ENCODE measurements around the gene DMD.
"Not testable (repeated sequence)": the region's sequence is repeated elsewhere in the genome, so short reads cannot be mapped to it uniquely, and the experiment has no call there.

DMD gene

GRCh38 chrX:33149580-33149979, 61.8 kb downstream of the DMD start:
- no peak for DNase-seq

- no peak for DNase-seq
Observed at GRCh38 chrX:33149085-33149484, 62.3 kb downstream of the DMD start.

- DNase-seq: no peak
Observed at GRCh38 chrX:33142331-33142730, 69.0 kb downstream of the DMD start.

- no peak for DNase-seq
Observed at GRCh38 chrX:33138677-33139249, 72.6 kb downstream of the DMD start.

GRCh38 chrX:33134164-33134563, 77.2 kb downstream of the DMD start:
- no peak for DNase-seq

- DNase-seq: no peak
Observed at GRCh38 chrX:33133320-33133719, 78.0 kb downstream of the DMD start.

GRCh38 chrX:33132569-33132968, 78.8 kb downstream of the DMD start:
- no peak for DNase-seq

- DNase-seq: no peak
Observed at GRCh38 chrX:33129607-33130006, 81.7 kb downstream of the DMD start.

- DNase-seq: no peak
Observed at GRCh38 chrX:33128048-33128805, 83.1 kb downstream of the DMD start.

GRCh38 chrX:33126469-33126868, 84.9 kb downstream of the DMD start:
- DNase-seq: no peak

GRCh38 chrX:33109858-33110257, 101.5 kb downstream of the DMD start:
- no peak for DNase-seq

GRCh38 chrX:33106737-33107136, 104.6 kb downstream of the DMD start:
- no peak for DNase-seq

GRCh38 chrX:33095079-33095478, 116.3 kb downstream of the DMD start:
- no peak for DNase-seq

GRCh38 chrX:33087411-33087810, 123.9 kb downstream of the DMD start:
- DNase-seq: no peak

GRCh38 chrX:33086886-33087285, 124.5 kb downstream of the DMD start:
- DNase-seq: no peak

GRCh38 chrX:33082371-33082770, 129.0 kb downstream of the DMD start:
- DNase-seq: no peak

GRCh38 chrX:33078273-33078672, 133.1 kb downstream of the DMD start:
- DNase-seq: no peak

GRCh38 chrX:33073660-33074059, 137.7 kb downstream of the DMD start:
- not testable (repeated sequence) for DNase-seq

GRCh38 chrX:33065415-33065814, 145.9 kb downstream of the DMD start:
- no peak for DNase-seq

- DNase-seq: no peak
Observed at GRCh38 chrX:33062041-33062440, 149.3 kb downstream of the DMD start.

GRCh38 chrX:33053001-33053400, 158.3 kb downstream of the DMD start:
- DNase-seq: no peak

- DNase-seq: no peak
Observed at GRCh38 chrX:33045882-33046281, 165.5 kb downstream of the DMD start.

GRCh38 chrX:33045245-33045644, 166.1 kb downstream of the DMD start:
- no peak for DNase-seq

GRCh38 chrX:33041141-33041540, 170.2 kb downstream of the DMD start:
- no peak for DNase-seq

- DNase-seq: no peak
Observed at GRCh38 chrX:33032700-33033099, 178.6 kb downstream of the DMD start.
